Effector memory CD4-positive, alpha-beta T cell (primary cell): Measurements from ENCODE around the gene QRFP.

ENCODE experiments used
- DNase-seq, 3 donors: peaks; one replicate each; pipeline ENCODE4 v3.0.0-alpha.2; 2020
- H3K27ac ChIP-seq: 2 replicates; pipeline ENCODE4 v1.7.0; 2013; ENCODE audit warnings: mild to moderate bottlenecking, low read length, moderate library complexity; ENCODE audit not compliant: insufficient read depth, poor library complexity, severe bottlenecking
- H3K27me3 ChIP-seq: replicated peaks from 2 replicates; pipeline ENCODE4 v1.7.0; 2013; ENCODE audit warnings: mild to moderate bottlenecking, low read length; ENCODE audit not compliant: insufficient read depth, control insufficient read depth, poor library complexity, severe bottlenecking
- H3K36me3 ChIP-seq: 2 replicates; pipeline ENCODE4 v1.7.0; 2013; ENCODE audit warnings: mild to moderate bottlenecking, low read length, moderate library complexity; ENCODE audit not compliant: control insufficient read depth, insufficient read depth
- H3K4me1 ChIP-seq: 2 replicates; pipeline ENCODE4 v1.7.0; 2013; ENCODE audit warnings: low read length, mild to moderate bottlenecking; ENCODE audit not compliant: control insufficient read depth, insufficient read depth, poor library complexity, severe bottlenecking
- H3K4me3 ChIP-seq: 2 replicates; pipeline ENCODE4 v1.7.0; 2013; ENCODE audit warnings: low read length, low read depth, mild to moderate bottlenecking; ENCODE audit not compliant: insufficient read depth, poor library complexity, severe bottlenecking
- H3K9me3 ChIP-seq: 2 replicates; pipeline ENCODE4 v1.7.0; 2013; ENCODE audit warnings: mild to moderate bottlenecking, low read length, moderate library complexity; ENCODE audit not compliant: control insufficient read depth

The QRFP gene

GRCh38 chr9:130880599-130881220 lies 15.9 kb downstream of the QRFP start:
- Histone ChIP-seq H3K27ac (no peak overlapping the region), H3K9me3 (no peaks in the 10 kb centered on the region), H3K36me3 (peaks cover 45% of the 10 kb centered on the region), H3K27me3 (no peaks in the 10 kb centered on the region), H3K4me1 (no peaks in the 10 kb centered on the region), H3K4me3 (no peak overlapping the region)
- DNase-seq, result no peak

GRCh38 chr9:130879863-130880411 lies 16.7 kb downstream of the QRFP start:
- H3K4me3 ChIP-seq, result no peak overlapping the region

GRCh38 chr9:130878295-130878694 lies 18.3 kb downstream of the QRFP start:
- no peak overlapping the region for H3K4me3 ChIP-seq
- H3K27me3 ChIP-seq, result no peaks in the 10 kb centered on the region
- no peaks in the 10 kb centered on the region for H3K4me1 ChIP-seq
- H3K9me3 ChIP-seq, result no peaks in the 10 kb centered on the region
- no peak overlapping the region for H3K27ac ChIP-seq
- DNase-seq, result no peak
- peaks cover 35% of the 10 kb centered on the region for H3K36me3 ChIP-seq

More at GRCh38 chr9:130879863-130880411, 16.7 kb downstream of the QRFP start:
- Histone ChIP-seq H3K27me3 (no peaks in the 10 kb centered on the region), H3K9me3 (no peaks in the 10 kb centered on the region), H3K36me3 (peaks cover 39% of the 10 kb centered on the region), H3K27ac (no peak overlapping the region), H3K4me1 (no peaks in the 10 kb centered on the region)
- no peak for DNase-seq

- Histone ChIP-seq H3K36me3 (peaks cover 42% of the 10 kb centered on the region), H3K27me3 (no peaks in the 10 kb centered on the region), H3K4me3 (no peak overlapping the region), H3K9me3 (no peaks in the 10 kb centered on the region), H3K27ac (no peak overlapping the region), H3K4me1 (no peaks in the 10 kb centered on the region)
- no peak for DNase-seq
Measured at GRCh38 chr9:130877300-130877699, 19.3 kb downstream of the QRFP start.

GRCh38 chr9:130874783-130875182 lies 21.8 kb downstream of the QRFP start:
- no peaks in the 10 kb centered on the region for H3K9me3 ChIP-seq
- H3K27ac ChIP-seq, result no peak overlapping the region
- H3K36me3 ChIP-seq, result peaks cover 36% of the 10 kb centered on the region
- DNase-seq, result no peak
- no peaks in the 10 kb centered on the region for H3K4me1 ChIP-seq
- H3K27me3 ChIP-seq, result no peaks in the 10 kb centered on the region
- no peak overlapping the region for H3K4me3 ChIP-seq

GRCh38 chr9:130873966-130874365 lies 22.6 kb downstream of the QRFP start:
- Histone ChIP-seq H3K4me3 (no peak overlapping the region), H3K9me3 (no peaks in the 10 kb centered on the region), H3K36me3 (peaks cover 30% of the 10 kb centered on the region), H3K4me1 (no peaks in the 10 kb centered on the region), H3K27me3 (no peaks in the 10 kb centered on the region), H3K27ac (no peak overlapping the region)
- DNase-seq, result no peak

GRCh38 chr9:130872912-130873503 lies 23.6 kb downstream of the QRFP start:
- Histone ChIP-seq H3K36me3 (peaks cover 30% of the 10 kb centered on the region), H3K4me1 (no peaks in the 10 kb centered on the region), H3K27me3 (no peaks in the 10 kb centered on the region), H3K9me3 (no peaks in the 10 kb centered on the region), H3K27ac (no peak overlapping the region), H3K4me3 (no peak overlapping the region)
- no peak for DNase-seq

GRCh38 chr9:130872508-130872907 lies 24.1 kb downstream of the QRFP start:
- Histone ChIP-seq H3K27ac (no peak overlapping the region), H3K9me3 (no peaks in the 10 kb centered on the region), H3K4me3 (no peak overlapping the region), H3K4me1 (no peaks in the 10 kb centered on the region), H3K36me3 (peaks cover 30% of the 10 kb centered on the region), H3K27me3 (no peaks in the 10 kb centered on the region)
- no peak for DNase-seq

GRCh38 chr9:130872093-130872492 lies 24.5 kb downstream of the QRFP start:
- Histone ChIP-seq H3K4me1 (no peaks in the 10 kb centered on the region), H3K36me3 (peaks cover 30% of the 10 kb centered on the region)
- no peak for DNase-seq

GRCh38 chr9:130871395-130872062 lies 25.1 kb downstream of the QRFP start:
- H3K9me3 ChIP-seq, result no peaks in the 10 kb centered on the region
- no peaks in the 10 kb centered on the region for H3K4me1 ChIP-seq
- H3K4me3 ChIP-seq, result no peak overlapping the region
- H3K36me3 ChIP-seq, result peaks cover 30% of the 10 kb centered on the region
- DNase-seq, result no peak
- H3K27ac ChIP-seq, result no peak overlapping the region
- no peaks in the 10 kb centered on the region for H3K27me3 ChIP-seq

More at GRCh38 chr9:130872093-130872492, 24.5 kb downstream of the QRFP start:
- no peaks in the 10 kb centered on the region for H3K9me3 ChIP-seq
- H3K27ac ChIP-seq, result no peak overlapping the region
- H3K27me3 ChIP-seq, result no peaks in the 10 kb centered on the region
- H3K4me3 ChIP-seq, result no peak overlapping the region
